Measurements from ENCODE around the gene TTC3.

TTC3 gene

DNA sequence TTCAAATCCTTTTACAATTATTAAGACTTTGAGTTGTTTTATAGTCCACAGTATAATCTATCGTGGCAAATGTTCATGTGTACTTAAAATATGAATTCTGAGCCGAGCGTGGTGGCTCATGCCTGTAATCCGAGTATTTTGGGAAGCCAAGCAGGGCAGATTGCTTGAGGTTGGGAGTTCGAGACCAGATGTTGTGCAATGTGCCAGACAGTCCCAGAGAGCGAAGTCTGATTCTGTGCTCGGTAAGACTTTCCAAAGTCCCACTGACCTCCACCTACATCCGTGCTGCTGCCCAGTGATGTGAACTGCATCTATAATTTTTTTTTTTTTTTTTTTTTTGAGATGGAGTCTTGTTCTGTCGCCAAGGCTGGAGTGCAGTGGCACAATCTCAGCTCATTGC, 141.9 kb downstream of the TTC3 start:
- Histone ChIP-seq H3K9me3 (ENCODE audit: control insufficient read depth, insufficient read depth, low read depth, low read length) (no peaks in the 10 kb centered on the region; the same call in 1 of the 2 replicates), H3K4me3 (ENCODE audit: low read depth, low read length) (no peak overlapping the region), H3K4me1 (ENCODE audit: control insufficient read depth, insufficient read depth, low read length) (no peaks in the 10 kb centered on the region), H3K36me3 (ENCODE audit: control insufficient read depth in 2 of 2, insufficient read depth in 1 of 2, low read length in 2 of 2) (no peaks in the 10 kb centered on the region), H3K27ac (ENCODE audit: extremely low read depth, low read depth, low read length) (no peak overlapping the region)
- POLR2A ChIA-PET = interaction anchor here (1.2 kb wide), 1 partner anchor 52 kb away, joined by 4 read pairs; the partner anchor contains the start of gene VPS26C
- no peak for TF ChIP-seq ZNF280C (tag by site-specific recombination; IDR thresholded peaks at IDR 0.05)
- TF ChIP-seq, protein P1, sequence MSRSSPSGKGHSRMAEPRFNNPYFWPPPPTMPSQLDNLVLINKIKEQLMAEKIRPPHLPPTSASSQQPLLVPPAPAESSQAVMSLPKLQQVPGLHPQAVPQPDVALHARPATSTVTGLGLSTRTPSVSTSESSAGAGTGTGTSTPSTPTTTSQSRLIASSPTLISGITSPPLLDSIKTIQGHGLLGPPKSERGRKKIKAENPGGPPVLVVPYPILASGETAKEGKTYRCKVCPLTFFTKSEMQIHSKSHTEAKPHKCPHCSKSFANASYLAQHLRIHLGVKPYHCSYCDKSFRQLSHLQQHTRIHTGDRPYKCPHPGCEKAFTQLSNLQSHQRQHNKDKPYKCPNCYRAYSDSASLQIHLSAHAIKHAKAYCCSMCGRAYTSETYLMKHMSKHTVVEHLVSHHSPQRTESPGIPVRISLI (tag by site-specific recombination; IDR thresholded peaks at IDR 0.05) = 0 out of 2 replicates have a peak, but pooled peaks have one; percentile 21
- CTCF ChIA-PET = interaction anchor here (1.1 kb wide), 1 partner anchor 238 kb away, joined by 3 read pairs; no protein-coding TSS in a partner anchor

- Histone ChIP-seq H3K9me3 (ENCODE audit: control insufficient read depth, insufficient read depth, low read depth, low read length) (no peaks in the 10 kb centered on the region), H3K27ac (ENCODE audit: extremely low read depth, low read depth, low read length) (no peak overlapping the region), H3K36me3 (ENCODE audit: control insufficient read depth in 2 of 2, insufficient read depth in 1 of 2, low read length in 2 of 2) (peaks cover 0 to 20% of the 10 kb centered on the region in 2 experiments; a peak in 2 of 3 replicates), H3K4me3 (ENCODE audit: low read depth, low read length) (no peak overlapping the region), H3K4me1 (ENCODE audit: control insufficient read depth, insufficient read depth, low read length) (no peaks in the 10 kb centered on the region)
- ChIA-PET POLR2A (interaction anchor here (1.1 to 1.5 kb wide), 2 partner anchors 12 to 147 kb away, joined by 3 read pairs; partner anchors contain the start of gene DYRK1A), CTCF (interaction anchor here (1.0 kb wide), 1 partner anchor 144 kb away, joined by 3 read pairs; no protein-coding TSS in a partner anchor)
- TF ChIP-seq GLIS1 (tag by site-specific recombination; IDR thresholded peaks at IDR 0.05) (no peak), ZNF2 (tag by site-specific recombination; IDR thresholded peaks at IDR 0.05) (no peak), ZNF221 (tag by site-specific recombination; IDR thresholded peaks at IDR 0.05; ENCODE audit: borderline replicate concordance) (no peak), MEIS1 (CRISPR knock-in tag; IDR thresholded peaks at IDR 0.05; ENCODE audit: borderline replicate concordance) (no peak), ZNF610 (tag by site-specific recombination; IDR thresholded peaks at IDR 0.05; ENCODE audit: borderline replicate concordance) (no peak), IKZF3 (tag by site-specific recombination; IDR thresholded peaks at IDR 0.05) (no peak), SCRT1 (tag by site-specific recombination; IDR thresholded peaks at IDR 0.05; ENCODE audit: borderline replicate concordance) (no peak), ZNF843 (tag by site-specific recombination; IDR thresholded peaks at IDR 0.05) (no peak), ZNF76 (tag by site-specific recombination; IDR thresholded peaks at IDR 0.05; ENCODE audit: borderline replicate concordance, low read depth) (no peak), GFI1B (tag by site-specific recombination; IDR thresholded peaks at IDR 0.05) (no peak), ATF2 (tag by site-specific recombination; IDR thresholded peaks at IDR 0.05; ENCODE audit: low read depth) (no peak)
- TF ChIP-seq, protein P2, sequence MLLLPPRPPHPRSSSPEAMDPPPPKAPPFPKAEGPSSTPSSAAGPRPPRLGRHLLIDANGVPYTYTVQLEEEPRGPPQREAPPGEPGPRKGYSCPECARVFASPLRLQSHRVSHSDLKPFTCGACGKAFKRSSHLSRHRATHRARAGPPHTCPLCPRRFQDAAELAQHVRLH (tag by site-specific recombination; IDR thresholded peaks at IDR 0.05) = no peak
Observed at GRCh38 chr21:37219761-37220432, 146.8 kb downstream of the TTC3 start.
